CD4-positive, CD25-positive, alpha-beta regulatory T cell (primary cell): ENCODE results near the gene BCR. TPM values are rescaled to one million over a fixed set of nuclear protein-coding genes. Genes with fewer than 3 reads are reported as not detected.

ENCODE experiments used
- ATAC-seq, 2 donors: fragments of 150-1000 bp; cut with Tn5 transposase; one replicate each; pipeline ENCODE4 v1.10.0; 2021; ENCODE audit warnings: low read depth in 2 of 2, moderate number of reproducible peaks in 2 of 2, moderate library complexity in 1 of 2
- DNase-seq, 3 donors: peaks; one replicate each; pipeline versions ENCODE4 v3.0.0 to v3.0.0-alpha.2; 2012 to 2022; ENCODE audit warnings: mixed read lengths in 1 of 3
- H3K27ac ChIP-seq: one replicate; pipeline ENCODE4 v1.7.0; 2013; ENCODE audit warnings: mild to moderate bottlenecking, low read length; ENCODE audit not compliant: insufficient read depth, poor library complexity, severe bottlenecking
- H3K27me3 ChIP-seq: one replicate; pipeline ENCODE4 v1.7.0; 2013; ENCODE audit warnings: low read length; ENCODE audit not compliant: control insufficient read depth, insufficient read depth
- H3K36me3 ChIP-seq: one replicate; pipeline ENCODE4 v1.7.0; 2013; ENCODE audit warnings: mild to moderate bottlenecking, low read length, moderate library complexity; ENCODE audit not compliant: control insufficient read depth, insufficient read depth
- H3K4me1 ChIP-seq: 2 replicates; pipeline ENCODE4 v1.7.0; 2013; ENCODE audit warnings: mild to moderate bottlenecking, low read length; ENCODE audit not compliant: insufficient read depth, control insufficient read depth, poor library complexity, severe bottlenecking
- H3K4me3 ChIP-seq: one replicate; pipeline ENCODE4 v1.7.0; 2013; ENCODE audit warnings: low read depth, mild to moderate bottlenecking, low read length, moderate library complexity
- H3K9me3 ChIP-seq, 2 experiments: 1 replicate in 1 of 2; 2 replicates in 1 of 2; pipeline ENCODE4 v1.7.0; 2013; ENCODE audit warnings: low read length in 2 of 2, mild to moderate bottlenecking in 1 of 2, moderate library complexity in 1 of 2; ENCODE audit not compliant: control insufficient read depth in 2 of 2
- H3K27ac Mint-ChIP-seq, 3 donors: one replicate each; pipeline ENCODE4 v1.8.0; 2020 to 2022; ENCODE audit warnings: mild to moderate bottlenecking in 3 of 3, mixed read lengths in 3 of 3, moderate library complexity in 2 of 3
- H3K27me3 Mint-ChIP-seq: one replicate; pipeline ENCODE4 v1.8.0; 2022; ENCODE audit warnings: mild to moderate bottlenecking, mixed read lengths
- H3K36me3 Mint-ChIP-seq: one replicate; pipeline ENCODE4 v1.8.0; 2020; ENCODE audit warnings: mixed read lengths
- H3K4me1 Mint-ChIP-seq, 4 donors: one replicate each; pipeline ENCODE4 v1.8.0; 2020 to 2022; ENCODE audit warnings: mixed read lengths in 4 of 4, mild to moderate bottlenecking in 1 of 4
- H3K4me3 Mint-ChIP-seq, 4 donors: one replicate each; pipeline ENCODE4 v1.8.0; 2020 to 2022; ENCODE audit warnings: mild to moderate bottlenecking in 4 of 4, mixed read lengths in 4 of 4, moderate library complexity in 3 of 4
- H3K9me3 Mint-ChIP-seq, 7 donors: one replicate each; pipeline ENCODE4 v1.8.0; 2020 to 2022; ENCODE audit warnings: mixed read lengths in 7 of 7, mild to moderate bottlenecking in 3 of 7, moderate library complexity in 2 of 7
- polyA plus RNA-seq, 4 donors: library from polyadenylated mRNA; unstranded; fragments of 300-500 nt; fragmentation: Illumina TruSeq; gene quantifications; one replicate each; pipeline ENCODE4 v1.2.3, GENCODE V29; 2021
- total RNA-seq: library from RNA; stranded (reverse); gene quantifications from one replicate; pipeline ENCODE4 v1.2.3, GENCODE V29; 2022

The BCR gene
- total and polyA plus RNA-seq, 5 donors from 2014 or later = 2.6 to 66.3 (median 2.8) TPM

DNA sequence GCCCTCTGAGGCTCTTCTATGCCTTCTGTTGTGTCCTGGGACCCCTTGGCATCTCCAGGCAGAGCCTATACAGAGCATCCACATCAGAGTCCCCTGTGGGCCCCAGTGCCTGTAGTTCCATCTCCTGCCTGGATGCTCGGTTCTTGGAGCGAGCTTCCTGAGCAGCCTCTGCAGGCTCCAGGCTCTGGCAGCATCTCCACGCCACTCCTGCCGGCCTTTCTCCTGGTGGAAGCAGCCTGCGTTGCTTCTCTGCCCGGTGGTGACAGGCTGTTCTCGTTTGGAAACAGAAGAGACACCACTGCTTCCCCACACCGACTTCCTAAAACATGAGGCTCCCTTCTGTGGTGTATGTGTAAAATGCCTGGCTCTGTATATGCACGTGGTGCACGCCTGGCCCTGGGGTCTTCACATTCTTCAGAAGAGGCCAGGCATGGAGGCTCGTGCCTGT lies 52.8 kb downstream of the BCR start:
- ATAC-seq = no peak
- H3K9me3 Mint-ChIP-seq = peaks cover 0 to 14% (median 4%) of the 10 kb centered on the region in 7 donors

DNA sequence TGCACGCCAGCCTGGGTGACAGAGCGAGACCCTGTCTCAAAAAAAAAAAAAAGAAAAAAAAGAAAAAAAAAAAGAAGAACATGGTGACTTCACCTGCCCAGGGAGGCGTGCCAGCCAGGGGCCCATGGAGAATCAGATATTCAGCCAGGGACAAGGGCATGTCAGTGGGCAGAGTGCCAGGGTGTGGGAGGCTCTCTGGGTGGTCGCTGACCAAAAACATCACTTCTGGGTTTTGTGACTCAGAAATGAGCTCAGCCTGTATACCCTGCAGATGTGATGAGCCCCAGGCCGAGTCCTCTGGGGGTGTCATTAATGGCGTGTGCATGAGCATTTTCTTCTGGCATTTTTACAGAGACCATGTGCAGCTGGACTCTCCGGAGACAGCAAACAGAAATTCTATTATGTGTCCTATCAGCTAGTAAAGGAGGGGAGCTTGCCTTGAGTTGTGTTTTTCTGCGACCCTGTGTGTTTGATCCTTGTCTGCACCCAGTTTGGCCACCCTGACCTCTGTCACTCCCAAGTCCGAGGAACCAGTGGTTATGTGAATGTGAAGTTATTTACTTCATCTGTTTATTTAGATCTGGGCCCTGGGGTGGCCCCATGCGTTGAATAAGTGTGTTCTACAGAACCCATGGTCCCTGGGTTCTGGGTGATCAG lies 53.6 kb downstream of the BCR start:
- H3K27ac ChIP-seq = no peak overlapping the region
- no peaks in the 10 kb centered on the region for H3K36me3 ChIP-seq
- no peak for ATAC-seq
- Mint-ChIP-seq H3K36me3 (peaks cover 20% of the 10 kb centered on the region), H3K27me3 (no peaks in the 10 kb centered on the region), H3K27ac (peak overlapping the region in 2 of 3 donors; percentile 16 to 38), H3K4me1 (peaks cover 0 to 55% (median 20%) of the 10 kb centered on the region in 4 donors), H3K9me3 (peaks cover 0 to 6% (median under 1%) of the 10 kb centered on the region in 7 donors), H3K4me3 (no peak overlapping the region)
- H3K9me3 ChIP-seq = peaks cover 7 to 11% of the 10 kb centered on the region in 2 experiments
- peaks cover 11% of the 10 kb centered on the region for H3K4me1 ChIP-seq
- H3K27me3 ChIP-seq = no peaks in the 10 kb centered on the region
- no peak for DNase-seq
- no peak overlapping the region for H3K4me3 ChIP-seq

More for the DNA sequence above, 52.8 kb downstream of the BCR start:
- peaks cover 13 to 18% of the 10 kb centered on the region in 2 experiments for H3K9me3 ChIP-seq
- H3K36me3 Mint-ChIP-seq = peaks cover 24% of the 10 kb centered on the region
- H3K4me3 ChIP-seq = no peak overlapping the region
- H3K36me3 ChIP-seq = no peaks in the 10 kb centered on the region
- H3K27ac ChIP-seq = no peak overlapping the region
- no peak for DNase-seq
- peaks cover 11% of the 10 kb centered on the region for H3K4me1 ChIP-seq
- H3K27ac Mint-ChIP-seq = peak overlapping the region in 1 of 3 donors; percentile 73
- peaks cover 0 to 48% (median 23%) of the 10 kb centered on the region in 4 donors for H3K4me1 Mint-ChIP-seq
- no peaks in the 10 kb centered on the region for H3K27me3 Mint-ChIP-seq
- H3K4me3 Mint-ChIP-seq = no peak overlapping the region
- H3K27me3 ChIP-seq = no peaks in the 10 kb centered on the region

GRCh38 chr22:23234409-23235161 lies 54.3 kb downstream of the BCR start:
- Mint-ChIP-seq H3K27me3 (no peaks in the 10 kb centered on the region), H3K4me1 (peaks cover 0 to 60% (median 19%) of the 10 kb centered on the region in 4 donors), H3K4me3 (no peak overlapping the region), H3K9me3 (peaks cover 0 to 1% (median 0%) of the 10 kb centered on the region in 7 donors), H3K27ac (peak overlapping the region in 2 of 3 donors; percentile 5 to 71), H3K36me3 (peaks cover 13% of the 10 kb centered on the region)
- ATAC-seq = no peak
- no peak for DNase-seq
- Histone ChIP-seq H3K4me1 (peaks cover 11% of the 10 kb centered on the region), H3K4me3 (no peak overlapping the region), H3K36me3 (no peaks in the 10 kb centered on the region), H3K27ac (no peak overlapping the region), H3K27me3 (no peaks in the 10 kb centered on the region), H3K9me3 (peaks cover under 1 to 4% of the 10 kb centered on the region in 2 experiments)

GRCh38 chr22:23235425-23235824 lies 55.1 kb downstream of the BCR start:
- Mint-ChIP-seq H3K36me3 (peaks cover 6% of the 10 kb centered on the region), H3K4me1 (peaks cover 0 to 60% (median 18%) of the 10 kb centered on the region in 4 donors), H3K4me3 (peak overlapping the region in 1 of 4 donors; percentile 26), H3K9me3 (no peaks in the 10 kb centered on the region), H3K27ac (peak overlapping the region in 1 of 3 donors; percentile 71), H3K27me3 (no peaks in the 10 kb centered on the region)
- Histone ChIP-seq H3K4me3 (no peak overlapping the region), H3K9me3 (no peaks in the 10 kb centered on the region), H3K4me1 (peaks cover 11% of the 10 kb centered on the region), H3K27ac (no peak overlapping the region), H3K36me3 (no peaks in the 10 kb centered on the region), H3K27me3 (no peaks in the 10 kb centered on the region)
- no peak for ATAC-seq
- DNase-seq = no peak

DNA sequence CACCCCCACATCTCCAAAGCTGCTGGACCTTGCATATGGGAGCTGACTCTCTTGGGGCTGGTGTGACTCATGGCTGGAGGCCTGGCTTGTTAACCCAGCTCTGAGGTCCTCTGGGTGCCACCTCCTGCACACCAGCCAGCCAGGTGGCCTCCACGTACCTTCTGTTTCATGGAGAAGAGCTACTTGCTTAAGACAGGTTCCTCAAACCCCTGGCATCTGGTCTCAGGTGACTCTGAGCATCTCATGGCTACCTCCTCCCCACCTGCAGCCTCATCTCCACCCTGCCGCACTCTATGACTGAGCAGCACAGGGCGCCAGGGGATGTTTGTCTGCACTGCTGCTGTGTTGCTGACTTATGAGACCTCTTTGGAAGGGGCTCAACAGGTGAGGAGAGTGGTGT lies 55.7 kb downstream of the BCR start:
- Histone ChIP-seq H3K36me3 (no peaks in the 10 kb centered on the region), H3K27me3 (no peaks in the 10 kb centered on the region), H3K4me1 (peaks cover 15% of the 10 kb centered on the region), H3K27ac (no peak overlapping the region), H3K4me3 (no peak overlapping the region), H3K9me3 (no peaks in the 10 kb centered on the region)
- H3K27ac Mint-ChIP-seq = peak overlapping the region; percentile 20 to 86 (median 72)
- ATAC-seq = no peak
- no peak overlapping the region for H3K4me3 Mint-ChIP-seq
- DNase-seq = no peak
- H3K4me1 Mint-ChIP-seq = peaks cover 0 to 63% (median 20%) of the 10 kb centered on the region in 4 donors
- no peaks in the 10 kb centered on the region for H3K27me3 Mint-ChIP-seq
- H3K9me3 Mint-ChIP-seq = peaks cover 0 to 1% (median 0%) of the 10 kb centered on the region in 7 donors
- peaks cover 10% of the 10 kb centered on the region for H3K36me3 Mint-ChIP-seq

DNA sequence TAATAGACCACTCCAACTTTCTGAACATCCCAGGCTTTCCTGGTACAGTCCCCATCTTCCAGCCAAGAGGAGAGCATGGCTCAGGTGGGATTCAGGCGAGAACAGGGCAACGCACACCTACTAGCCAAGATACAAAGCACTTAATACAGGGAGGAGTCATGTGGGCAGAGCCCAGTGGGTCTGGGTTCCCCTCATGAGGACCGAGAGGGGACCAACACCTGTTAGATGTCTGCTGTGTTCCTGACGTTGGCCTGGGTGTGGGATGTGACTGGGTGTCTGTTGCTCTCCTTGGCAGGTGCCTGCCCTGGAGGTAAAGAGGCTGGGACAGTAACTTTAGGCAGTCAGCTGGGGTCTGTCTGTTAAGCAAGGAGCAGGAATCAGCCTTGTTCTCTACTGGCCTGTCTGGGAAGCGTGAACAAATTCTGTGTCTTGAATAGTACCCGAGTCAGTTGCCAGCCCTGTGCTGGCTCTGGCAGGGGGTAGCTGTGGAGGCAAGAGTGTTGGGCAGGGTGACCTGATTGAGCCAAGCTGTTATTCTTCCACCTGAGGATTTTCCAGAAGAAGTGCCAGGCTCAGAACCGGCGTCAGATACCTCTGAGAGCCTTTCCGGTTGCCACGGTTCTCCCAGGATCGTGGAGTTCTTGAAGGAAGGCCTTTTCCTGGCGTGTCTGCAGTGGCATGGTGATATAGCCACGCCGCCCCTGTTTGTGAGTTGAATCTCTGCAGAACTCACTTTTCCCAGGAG lies 56.3 kb downstream of the BCR start:
- ATAC-seq = no peak
- H3K27me3 ChIP-seq = no peaks in the 10 kb centered on the region
- Mint-ChIP-seq H3K9me3 (peaks cover 0 to 1% (median 0%) of the 10 kb centered on the region in 7 donors), H3K27me3 (no peaks in the 10 kb centered on the region), H3K27ac (peak overlapping the region; percentile 20 to 86 (median 72)), H3K36me3 (peaks cover 10% of the 10 kb centered on the region), H3K4me3 (no peak overlapping the region), H3K4me1 (peaks cover 0 to 65% (median 23%) of the 10 kb centered on the region in 4 donors)
- H3K4me1 ChIP-seq = peaks cover 19% of the 10 kb centered on the region
- H3K4me3 ChIP-seq = no peak overlapping the region
- no peaks in the 10 kb centered on the region for H3K9me3 ChIP-seq
- no peaks in the 10 kb centered on the region for H3K36me3 ChIP-seq
- no peak for DNase-seq
- H3K27ac ChIP-seq = no peak overlapping the region

GRCh38 chr22:23237201-23237798 lies 57.0 kb downstream of the BCR start:
- Histone ChIP-seq H3K27ac (no peak overlapping the region), H3K9me3 (no peaks in the 10 kb centered on the region), H3K36me3 (no peaks in the 10 kb centered on the region), H3K4me1 (peaks cover 26% of the 10 kb centered on the region), H3K27me3 (no peaks in the 10 kb centered on the region), H3K4me3 (no peak overlapping the region)
- Mint-ChIP-seq H3K27me3 (no peaks in the 10 kb centered on the region), H3K4me1 (peaks cover 0 to 69% (median 30%) of the 10 kb centered on the region in 4 donors), H3K36me3 (peaks cover 10% of the 10 kb centered on the region), H3K4me3 (no peak overlapping the region), H3K27ac (peak overlapping the region in 1 of 3 donors; percentile 24), H3K9me3 (peaks cover 0 to 1% (median 0%) of the 10 kb centered on the region in 7 donors)
- no peak for ATAC-seq
- DNase-seq = no peak
